ENCODE measurements around the gene MED22. TPM values are rescaled to one million over a fixed set of nuclear protein-coding genes. Genes with fewer than 3 reads are reported as not detected.
"Not testable (repeated sequence)": the region's sequence is repeated elsewhere in the genome, so short reads cannot be mapped to it uniquely, and the experiment has no call there.

Gene MED22
- total RNA-seq, 1 donor from 2014 or later, result 49.2 TPM

DNA sequence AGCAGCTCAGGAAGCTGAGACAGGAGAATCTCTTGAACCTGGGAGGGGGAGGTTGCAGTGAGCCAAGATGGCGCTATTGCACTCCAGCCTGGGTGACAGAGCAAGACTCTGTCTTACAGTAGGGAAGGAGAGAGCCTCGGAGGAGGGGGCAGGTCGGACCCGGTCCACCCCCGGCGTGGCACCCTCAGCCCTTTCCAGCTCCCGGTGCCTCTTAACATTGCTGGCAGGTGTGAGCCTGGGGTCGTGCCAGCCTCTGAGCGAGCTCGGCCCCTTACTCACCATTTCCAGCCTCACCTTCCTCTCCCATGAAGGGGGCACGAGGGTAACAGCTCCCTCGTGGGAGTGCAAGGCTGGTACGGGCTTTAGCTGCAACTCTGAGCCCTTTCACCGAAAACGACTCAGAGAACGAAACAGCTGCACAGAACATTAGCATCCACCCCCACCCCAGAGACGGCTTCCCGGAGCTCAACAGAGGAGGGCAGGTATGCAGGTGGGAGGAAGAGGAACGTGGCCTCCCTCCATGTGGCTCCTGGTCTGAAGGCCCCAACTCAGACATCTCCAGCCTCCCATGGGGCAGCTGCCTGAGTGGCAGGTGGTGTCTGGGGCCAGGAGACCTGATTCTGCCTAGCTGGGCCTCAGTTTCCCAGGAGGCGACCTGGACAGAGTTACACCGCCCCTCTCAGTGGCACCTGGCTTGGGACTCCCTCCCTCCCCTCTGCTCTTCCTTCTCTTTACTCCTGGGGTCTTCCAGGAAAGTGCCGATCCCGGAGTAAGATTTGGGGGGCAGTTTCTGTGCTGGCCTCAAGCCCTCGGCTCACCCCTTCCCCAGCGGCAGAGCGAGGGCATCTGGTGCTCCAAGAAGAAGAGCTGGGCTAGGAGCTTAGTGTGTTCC, 44.4 kb downstream of the MED22 start:
- no peak for DNase-seq (ENCODE audit: low spot score, unreplicated experiment)
- no peak overlapping the region for H3K27ac Mint-ChIP-seq
- H3K4me3 Mint-ChIP-seq (ENCODE audit: low read depth), result no peak overlapping the region
- H3K36me3 Mint-ChIP-seq (ENCODE audit: insufficient read depth), result no peaks in the 10 kb centered on the region
- TF ChIP-seq, protein P1, sequence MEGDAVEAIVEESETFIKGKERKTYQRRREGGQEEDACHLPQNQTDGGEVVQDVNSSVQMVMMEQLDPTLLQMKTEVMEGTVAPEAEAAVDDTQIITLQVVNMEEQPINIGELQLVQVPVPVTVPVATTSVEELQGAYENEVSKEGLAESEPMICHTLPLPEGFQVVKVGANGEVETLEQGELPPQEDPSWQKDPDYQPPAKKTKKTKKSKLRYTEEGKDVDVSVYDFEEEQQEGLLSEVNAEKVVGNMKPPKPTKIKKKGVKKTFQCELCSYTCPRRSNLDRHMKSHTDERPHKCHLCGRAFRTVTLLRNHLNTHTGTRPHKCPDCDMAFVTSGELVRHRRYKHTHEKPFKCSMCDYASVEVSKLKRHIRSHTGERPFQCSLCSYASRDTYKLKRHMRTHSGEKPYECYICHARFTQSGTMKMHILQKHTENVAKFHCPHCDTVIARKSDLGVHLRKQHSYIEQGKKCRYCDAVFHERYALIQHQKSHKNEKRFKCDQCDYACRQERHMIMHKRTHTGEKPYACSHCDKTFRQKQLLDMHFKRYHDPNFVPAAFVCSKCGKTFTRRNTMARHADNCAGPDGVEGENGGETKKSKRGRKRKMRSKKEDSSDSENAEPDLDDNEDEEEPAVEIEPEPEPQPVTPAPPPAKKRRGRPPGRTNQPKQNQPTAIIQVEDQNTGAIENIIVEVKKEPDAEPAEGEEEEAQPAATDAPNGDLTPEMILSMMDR (IDR thresholded peaks at IDR 0.05; ENCODE audit: unreplicated experiment), result no peak
- peaks cover 5% of the 10 kb centered on the region for H3K4me1 Mint-ChIP-seq (ENCODE audit: low read depth)
- peaks cover 23% of the 10 kb centered on the region for H3K27me3 Mint-ChIP-seq
- no peaks in the 10 kb centered on the region for H3K9me3 Mint-ChIP-seq (ENCODE audit: low read depth)

- Mint-ChIP-seq H3K4me3 (ENCODE audit: low read depth) (no peak overlapping the region), H3K4me1 (ENCODE audit: low read depth) (peaks cover 5% of the 10 kb centered on the region), H3K36me3 (ENCODE audit: insufficient read depth) (no peaks in the 10 kb centered on the region), H3K27me3 (peaks cover 14% of the 10 kb centered on the region), H3K27ac (peak overlapping the region; percentile 47), H3K9me3 (ENCODE audit: low read depth) (no peaks in the 10 kb centered on the region)
- TF ChIP-seq, protein P1 (IDR thresholded peaks at IDR 0.05; ENCODE audit: unreplicated experiment), result no peak
- DNase-seq (ENCODE audit: low spot score, unreplicated experiment), result no peak
These were observed 46.4 kb downstream of the MED22 start for GRCh38 chr9:133301253-133302230.

DNA sequence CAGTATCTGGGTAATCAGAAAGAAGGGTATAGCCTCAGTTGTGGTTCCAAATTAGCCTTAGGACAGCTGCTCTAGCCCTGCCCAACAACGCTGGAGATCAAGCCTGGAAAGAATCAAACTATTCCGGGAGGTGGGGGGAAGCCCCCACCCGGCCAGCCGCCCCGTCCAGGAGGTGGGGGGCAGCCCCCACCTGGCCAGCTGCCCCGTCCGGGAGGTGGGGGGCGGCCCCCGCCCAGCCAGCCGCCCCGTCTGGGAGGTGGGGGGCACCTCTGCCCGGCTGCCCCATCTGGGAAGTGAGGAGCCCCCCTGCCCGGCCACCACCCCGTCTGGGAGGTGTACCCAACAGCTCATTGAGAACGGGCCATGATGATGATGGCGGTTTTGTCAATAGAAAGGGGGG, 47.9 kb downstream of the MED22 start:
- H3K4me3 Mint-ChIP-seq (ENCODE audit: low read depth); H3K9me3 Mint-ChIP-seq (ENCODE audit: low read depth); H3K27me3 Mint-ChIP-seq; H3K27ac Mint-ChIP-seq; H3K4me1 Mint-ChIP-seq (ENCODE audit: low read depth); DNase-seq (ENCODE audit: low spot score, unreplicated experiment); H3K36me3 Mint-ChIP-seq (ENCODE audit: insufficient read depth): not testable (repeated sequence)

GRCh38 chr9:133294257-133294656, 53.7 kb downstream of the MED22 start:
- Mint-ChIP-seq H3K9me3 (ENCODE audit: low read depth) (peaks cover 42% of the 10 kb centered on the region), H3K27me3 (peaks cover 3% of the 10 kb centered on the region)

DNA sequence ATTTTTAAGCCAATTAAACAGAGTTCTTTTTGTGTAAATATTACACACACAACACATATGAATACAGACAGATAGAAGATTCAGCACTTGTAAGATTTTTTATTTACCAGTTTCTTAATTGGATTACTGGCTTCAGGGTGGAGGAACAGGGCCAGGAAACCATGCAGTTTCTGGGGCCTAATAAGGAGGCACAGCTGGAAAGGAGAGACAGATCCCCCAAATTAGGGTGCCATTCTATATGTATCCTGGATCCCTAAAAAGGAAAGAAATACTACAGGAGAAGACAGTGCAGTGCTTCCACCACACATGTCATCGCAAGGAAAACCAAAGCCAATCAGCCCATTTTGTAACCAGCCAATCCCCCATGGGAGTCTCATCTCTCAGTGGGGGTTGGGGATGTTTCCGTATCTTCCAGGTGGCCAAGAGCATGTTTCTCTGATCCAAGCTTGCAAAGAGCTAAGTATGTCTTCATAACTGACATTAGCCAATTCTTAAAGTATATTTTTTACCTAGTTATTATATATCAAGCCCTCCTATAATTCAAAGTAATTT, 57.1 kb downstream of the MED22 start:
- H3K4me1 Mint-ChIP-seq (ENCODE audit: low read depth), result no peaks in the 10 kb centered on the region
- no peak overlapping the region for H3K4me3 Mint-ChIP-seq (ENCODE audit: low read depth)
- peaks cover 3% of the 10 kb centered on the region for H3K36me3 Mint-ChIP-seq (ENCODE audit: insufficient read depth)
- TF ChIP-seq, protein P1 (IDR thresholded peaks at IDR 0.05; ENCODE audit: unreplicated experiment), result no peak
- peaks cover 3% of the 10 kb centered on the region for H3K27me3 Mint-ChIP-seq
- no peak for DNase-seq (ENCODE audit: low spot score, unreplicated experiment)
- H3K9me3 Mint-ChIP-seq (ENCODE audit: low read depth), result peaks cover 44% of the 10 kb centered on the region
- H3K27ac Mint-ChIP-seq, result no peak overlapping the region

More at GRCh38 chr9:133294257-133294656, 53.7 kb downstream of the MED22 start:
- H3K27ac Mint-ChIP-seq, result no peak overlapping the region
- peaks cover 2% of the 10 kb centered on the region for H3K36me3 Mint-ChIP-seq (ENCODE audit: insufficient read depth)
- no peak for DNase-seq (ENCODE audit: low spot score, unreplicated experiment)
- H3K4me1 Mint-ChIP-seq (ENCODE audit: low read depth), result no peaks in the 10 kb centered on the region
- no peak overlapping the region for H3K4me3 Mint-ChIP-seq (ENCODE audit: low read depth)
- TF ChIP-seq, protein P1 (IDR thresholded peaks at IDR 0.05; ENCODE audit: unreplicated experiment), result no peak

Other genes with a start within 250 kb of the MED22 start
- gene RALGDS, start 226.9 kb downstream of the MED22 start, total RNA-seq, result 82.3 and 84.6 TPM in 2 replicates
- gene GBGT1, start 184.2 kb downstream of the MED22 start, total RNA-seq, result 5.2 and 7.3 TPM in 2 replicates
- gene OBP2B, start 138.9 kb downstream of the MED22 start, total RNA-seq, result not detected in 2 replicates
- gene ABO, start 72.9 kb downstream of the MED22 start, total RNA-seq, result 9.3 and 10.3 TPM in 2 replicates
- gene SURF6, start 11.9 kb downstream of the MED22 start, total RNA-seq, result 21.3 and 23.1 TPM in 2 replicates
- 2,045 and 2,098 TPM in 2 replicates for gene RPL7A, start 87 bp upstream of the MED22 start, total RNA-seq
- gene SURF1, start 8.4 kb upstream of the MED22 start, total RNA-seq, result 36.3 and 42.9 TPM in 2 replicates
- gene SURF2, start 8.4 kb upstream of the MED22 start, total RNA-seq, result 15.8 and 19.8 TPM in 2 replicates
- 120 and 122 TPM in 2 replicates for gene SURF4, start 27.9 kb upstream of the MED22 start, total RNA-seq
- 3.8 and 4.0 TPM in 2 replicates for gene STKLD1, start 28.2 kb upstream of the MED22 start, total RNA-seq
- 30.3 and 30.9 TPM in 2 replicates for gene REXO4, start 69.9 kb upstream of the MED22 start, total RNA-seq
- 16.0 and 17.8 TPM in 2 replicates for gene ADAMTS13, start 74.2 kb upstream of the MED22 start, total RNA-seq
- gene CACFD1, start 111.8 kb upstream of the MED22 start, total RNA-seq, result 55.6 and 56.2 TPM in 2 replicates
- 4.7 and 5.2 TPM in 2 replicates for gene SLC2A6, start 131.0 kb upstream of the MED22 start, total RNA-seq
- not detected in 2 replicates for gene MYMK, start 176.8 kb upstream of the MED22 start, total RNA-seq
- 0.07 and 0.14 TPM in 2 replicates for gene ADAMTSL2, start 186.6 kb upstream of the MED22 start, total RNA-seq

Data from progenitor cell of endocrine pancreas (in vitro differentiated cells).